Activated CD8-positive, alpha-beta memory T cell treated with anti-CD3 and anti-CD28 coated beads, Interleukin-2, amount 50 U/mL, for 24 hours (primary cell): ENCODE data around the gene OR52I1.

Experiments
- DNase-seq: peaks from one replicate; pipeline ENCODE4 v3.0.0-alpha.2; 2020; ENCODE audit errors: extremely low read depth

OR52I1 gene

GRCh38 chr11:4593739-4594138 is at the start of gene OR52I1:
TSS of gene OR52I1 (plus strand) at chr11:4594039. CDS start at chr11:4594039, 0 bp downstream.
- no peak for DNase-seq

GRCh38 chr11:4544891-4545290 is 48.9 kb upstream of the OR52I1 start, which contains the start of gene OR52M1:
TSS of gene OR52M1 (plus strand) at chr11:4545191. CDS start at chr11:4545191, 0 bp downstream.
- DNase-seq: no peak

GRCh38 chr11:4546878-4547277 is 47.0 kb upstream of the OR52I1 start:
- DNase-seq: no peak

GRCh38 chr11:4547416-4547815 is 46.4 kb upstream of the OR52I1 start:
- DNase-seq: no peak

GRCh38 chr11:4551346-4551979 is 42.4 kb upstream of the OR52I1 start:
- DNase-seq: no peak

GRCh38 chr11:4559527-4560440 is 34.1 kb upstream of the OR52I1 start:
- no peak for DNase-seq

- DNase-seq: no peak
Measured at GRCh38 chr11:4560467-4560866, 33.4 kb upstream of the OR52I1 start.

- no peak for DNase-seq
Measured at GRCh38 chr11:4565371-4565770, 28.5 kb upstream of the OR52I1 start.

GRCh38 chr11:4569075-4569474 is 24.8 kb upstream of the OR52I1 start:
- no peak for DNase-seq

GRCh38 chr11:4576880-4577279 is 17.0 kb upstream of the OR52I1 start:
- no peak for DNase-seq

GRCh38 chr11:4577761-4578160 is 16.1 kb upstream of the OR52I1 start:
- DNase-seq: no peak

- DNase-seq: no peak
Measured at GRCh38 chr11:4578624-4579023, 15.2 kb upstream of the OR52I1 start.

GRCh38 chr11:4580124-4580523 is 13.7 kb upstream of the OR52I1 start:
- no peak for DNase-seq

GRCh38 chr11:4581443-4581842 is 12.4 kb upstream of the OR52I1 start, which contains the start of gene OR52I2:
TSS of gene OR52I2 (plus strand) at chr11:4581743.
- DNase-seq: no peak

GRCh38 chr11:4589017-4589416 is 4.8 kb upstream of the OR52I1 start:
- no peak for DNase-seq

- DNase-seq: no peak
Measured at GRCh38 chr11:4605057-4605456, 11.2 kb downstream of the OR52I1 start.

- DNase-seq: no peak
Measured at GRCh38 chr11:4606231-4607015, 12.6 kb downstream of the OR52I1 start.

- DNase-seq: no peak
Measured at GRCh38 chr11:4607096-4607495, 13.3 kb downstream of the OR52I1 start.

- DNase-seq: peak; percentile 92
Measured at GRCh38 chr11:4607781-4608666, 14.2 kb downstream of the OR52I1 start, which contains the start of gene TRIM68. TSS of gene TRIM68 (minus strand) at chr11:4608231. CDS start at chr11:4605504, 2,727 bp downstream.

- no peak for DNase-seq
Measured at GRCh38 chr11:4610258-4610935, 16.6 kb downstream of the OR52I1 start.
